Measurements from ENCODE around the gene GSG1L2.

GSG1L2 gene

DNA sequence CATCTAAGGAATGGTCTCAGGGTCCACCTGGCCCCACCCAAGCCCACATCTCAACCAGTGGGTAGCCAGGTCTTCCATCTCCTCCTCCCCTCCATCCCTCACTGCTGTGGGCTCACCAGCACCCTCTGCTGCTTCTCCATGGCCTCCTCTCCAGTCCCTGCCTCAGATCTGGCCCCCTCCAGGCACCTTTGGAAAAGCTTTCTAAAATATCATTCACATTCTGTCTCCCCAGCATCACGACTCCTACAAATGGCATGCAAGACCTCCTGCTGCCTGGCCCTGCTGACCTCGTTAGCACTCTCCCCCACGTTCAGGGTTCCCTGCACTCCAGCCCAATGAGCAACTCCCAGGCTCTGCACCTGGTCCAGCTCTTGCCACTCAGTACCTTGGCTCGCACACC, 17.6 kb upstream of the GSG1L2 start:
- TF ChIP-seq GATA1 (IDR thresholded peaks at IDR 0.05; ENCODE audit: low read depth, low read length) (no peak), POLR2A (IDR thresholded peaks at IDR 0.05; ENCODE audit: low read length) (no peak)

DNA sequence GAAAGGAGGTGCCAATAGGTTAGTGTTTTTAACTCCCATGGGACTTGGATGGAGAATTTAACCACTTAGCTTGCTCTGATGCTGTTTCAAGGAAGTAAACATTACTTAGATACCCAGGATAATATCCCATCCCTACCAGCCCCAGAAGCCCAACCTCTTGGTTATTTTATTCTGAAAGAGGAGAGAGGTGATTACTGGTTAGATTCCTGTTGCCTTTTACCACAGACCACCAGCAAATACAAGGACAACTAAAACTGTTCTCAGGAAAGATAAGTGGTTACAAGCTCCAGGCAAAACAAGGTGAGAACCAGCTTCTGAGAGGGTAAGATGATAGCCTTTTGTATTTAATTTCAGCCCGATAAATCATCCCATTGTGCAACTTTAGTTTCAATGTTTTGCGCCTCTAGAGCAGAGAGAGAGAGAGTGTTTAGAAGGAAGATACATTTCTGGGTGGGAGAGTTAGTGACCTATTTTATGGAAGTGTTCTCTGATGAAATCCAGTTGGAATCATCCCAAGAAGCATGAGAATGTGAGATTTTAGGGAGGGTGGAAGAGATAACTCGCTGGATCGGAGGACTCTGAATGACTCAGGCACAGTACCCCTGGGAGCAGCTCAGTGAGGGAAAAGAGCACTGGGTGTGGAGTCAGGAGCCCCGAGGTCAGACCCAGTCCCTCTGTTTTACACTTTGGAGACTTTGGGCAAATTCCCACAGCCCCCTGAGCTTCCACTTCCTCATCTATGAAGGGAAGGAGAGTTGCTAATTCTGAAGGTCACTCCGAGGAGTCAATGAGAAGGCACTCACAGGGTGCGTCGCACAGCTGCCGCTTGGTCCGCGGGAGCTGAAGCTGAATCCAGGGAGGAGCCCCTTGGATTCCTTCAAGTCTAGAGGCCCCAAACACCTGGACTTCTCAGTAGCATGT, 15.9 kb upstream of the GSG1L2 start:
- no peak for DNase-seq
- TF ChIP-seq GATA1 (IDR thresholded peaks at IDR 0.05; ENCODE audit: low read depth, low read length), result no peak
- no peak for TF ChIP-seq POLR2A (IDR thresholded peaks at IDR 0.05; ENCODE audit: low read length)

More for the DNA sequence above, 17.6 kb upstream of the GSG1L2 start:
- DNase-seq, result no peak

DNA sequence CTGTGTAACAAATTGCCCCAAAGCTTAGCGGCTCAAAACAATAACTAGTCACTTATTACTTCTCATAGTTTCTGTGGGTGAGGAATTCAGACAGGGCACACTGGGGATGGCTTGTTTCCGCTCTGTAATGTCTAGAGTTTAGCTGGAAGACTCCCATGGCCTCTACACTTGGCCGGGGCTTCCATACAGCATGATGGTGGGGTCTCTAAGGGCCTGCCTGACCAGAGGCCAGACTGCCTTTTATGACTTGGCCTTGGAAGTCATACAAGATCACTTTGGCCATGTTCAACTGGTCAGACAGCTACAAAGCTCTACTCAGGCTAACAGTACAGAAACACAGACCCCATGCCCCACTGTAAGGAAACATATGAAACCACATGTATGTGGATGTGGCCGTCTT, 12.0 kb upstream of the GSG1L2 start:
- TF ChIP-seq GATA1 (IDR thresholded peaks at IDR 0.05; ENCODE audit: low read depth, low read length) (no peak), POLR2A (IDR thresholded peaks at IDR 0.05; ENCODE audit: low read length) (no peak)
- no peak for DNase-seq

DNA sequence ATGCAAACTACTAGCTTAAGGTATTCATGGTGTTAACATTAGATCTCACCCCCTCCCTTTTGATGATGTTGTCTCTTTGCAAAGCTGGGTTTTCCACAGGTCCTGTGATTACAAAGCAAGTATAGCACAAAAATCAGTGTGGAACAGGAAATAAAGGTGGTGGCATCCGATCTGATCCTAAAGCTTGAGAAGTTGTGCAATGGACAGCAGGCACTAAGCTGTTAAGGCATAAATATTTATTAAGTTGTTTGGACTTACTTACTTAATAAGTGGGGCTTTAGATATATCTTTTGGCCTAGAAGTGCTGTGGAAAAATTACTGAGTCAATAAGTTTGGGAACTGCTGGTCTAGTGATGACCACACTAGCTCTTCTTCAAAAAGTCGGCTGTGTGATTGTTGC, 8.8 kb upstream of the GSG1L2 start:
- TF ChIP-seq GATA1 (IDR thresholded peaks at IDR 0.05; ENCODE audit: low read depth, low read length) (no peak), POLR2A (IDR thresholded peaks at IDR 0.05; ENCODE audit: low read length) (no peak)
- DNase-seq, result no peak

DNA sequence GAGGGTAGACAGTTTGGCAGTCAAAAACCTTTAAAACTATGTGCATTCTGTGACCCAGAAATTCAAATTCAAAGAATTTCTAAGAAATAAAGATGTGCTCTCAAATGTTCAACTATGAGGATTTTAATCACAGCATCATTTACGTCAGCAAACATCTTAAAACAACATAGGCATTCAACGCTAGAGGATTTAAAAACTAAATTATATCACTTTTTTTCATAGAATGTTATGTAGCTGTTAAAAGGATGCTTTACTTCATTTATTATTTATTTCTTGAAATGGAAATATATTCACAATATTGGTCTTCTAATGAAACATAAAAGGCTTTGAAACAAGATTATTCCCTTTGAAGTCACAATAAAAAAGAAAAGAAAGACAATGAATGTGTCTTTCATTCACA, 7.5 kb upstream of the GSG1L2 start:
- no peak for DNase-seq
- TF ChIP-seq GATA1 (IDR thresholded peaks at IDR 0.05; ENCODE audit: low read depth, low read length), result no peak
- no peak for TF ChIP-seq POLR2A (IDR thresholded peaks at IDR 0.05; ENCODE audit: low read length)

DNA sequence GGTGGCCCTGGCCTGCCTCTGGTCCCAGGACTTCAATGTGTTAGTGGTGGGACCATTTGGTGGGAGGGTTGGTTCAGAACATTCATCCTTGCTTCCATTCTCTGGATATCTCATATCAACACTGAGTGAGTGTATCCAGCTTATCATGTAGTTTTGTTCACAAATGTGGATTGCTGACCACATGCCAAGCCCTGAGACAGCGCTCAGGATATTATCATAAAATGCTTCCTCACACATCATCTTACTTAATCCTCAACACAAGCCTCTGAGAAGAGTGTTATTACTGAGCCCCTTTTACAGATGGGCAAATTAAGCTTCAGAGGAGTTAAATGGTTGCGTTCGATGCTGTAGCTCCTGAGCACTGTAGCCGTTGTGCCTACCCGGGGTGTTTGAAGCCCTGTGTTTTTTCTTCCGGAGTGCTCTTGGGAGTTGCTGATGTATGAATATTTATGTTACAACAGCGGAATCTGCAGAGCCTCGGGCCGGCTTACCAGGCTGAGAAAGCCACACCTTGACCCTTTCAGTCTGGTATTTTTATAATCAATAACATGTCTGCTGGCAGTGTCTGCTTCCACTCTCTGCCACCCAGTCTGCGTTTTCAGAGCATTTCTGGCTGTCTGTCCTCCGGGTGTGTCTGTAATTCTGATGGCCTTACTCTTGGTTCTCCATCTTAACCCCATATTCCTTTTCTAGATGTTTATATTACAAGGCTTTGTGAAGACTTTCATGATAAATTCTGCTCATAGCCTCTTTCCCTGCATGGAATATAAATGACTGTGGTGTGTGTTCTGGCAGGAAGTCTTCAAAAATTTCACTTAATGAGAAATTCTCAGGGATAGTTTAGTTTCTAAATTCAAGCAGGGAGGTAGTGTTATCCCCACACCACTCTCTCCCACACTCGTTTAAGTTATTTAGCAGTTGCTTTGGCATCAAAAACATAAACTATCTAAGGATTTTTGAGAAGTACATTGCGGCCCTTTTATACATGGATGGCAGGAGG, 6.7 kb upstream of the GSG1L2 start:
- no peak for DNase-seq
- TF ChIP-seq GATA1 (IDR thresholded peaks at IDR 0.05; ENCODE audit: low read depth, low read length) (no peak), POLR2A (IDR thresholded peaks at IDR 0.05; ENCODE audit: low read length) (no peak)

DNA sequence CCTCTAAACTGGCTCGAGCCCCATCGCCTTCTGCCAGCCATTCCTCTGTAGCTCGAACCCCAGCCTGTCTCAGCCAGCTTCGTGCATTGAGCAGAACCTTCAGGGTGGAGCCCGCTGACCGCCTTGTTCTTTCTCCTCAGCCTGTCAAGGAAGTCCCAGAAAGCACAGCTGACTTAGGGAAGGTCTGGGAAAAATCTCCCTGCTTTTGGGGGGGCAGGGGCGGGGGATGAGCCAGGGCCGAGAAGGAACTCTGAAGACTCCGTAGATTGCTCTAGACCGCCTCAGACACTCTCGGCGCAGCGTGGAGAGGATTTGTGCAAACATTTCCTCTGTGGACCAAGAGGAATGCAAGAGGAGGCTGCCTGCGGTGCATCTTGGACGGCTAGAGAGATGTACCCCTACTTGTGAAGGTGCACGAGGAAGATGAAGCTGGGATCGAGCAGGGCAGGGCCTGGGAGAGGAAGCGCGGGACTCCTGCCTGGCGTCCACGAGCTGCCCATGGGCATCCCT, 3.8 kb upstream of the GSG1L2 start, which contains the start of gene GLP2R:
Gene GLP2R (plus strand): TSS at position 284 of the 510 bp plus-strand sequence. CDS start 140 bp downstream, at position 424.
- DNase-seq, result no peak
- no peak for TF ChIP-seq POLR2A (IDR thresholded peaks at IDR 0.05; ENCODE audit: low read length)
- TF ChIP-seq GATA1 (IDR thresholded peaks at IDR 0.05; ENCODE audit: low read depth, low read length), result no peak

DNA sequence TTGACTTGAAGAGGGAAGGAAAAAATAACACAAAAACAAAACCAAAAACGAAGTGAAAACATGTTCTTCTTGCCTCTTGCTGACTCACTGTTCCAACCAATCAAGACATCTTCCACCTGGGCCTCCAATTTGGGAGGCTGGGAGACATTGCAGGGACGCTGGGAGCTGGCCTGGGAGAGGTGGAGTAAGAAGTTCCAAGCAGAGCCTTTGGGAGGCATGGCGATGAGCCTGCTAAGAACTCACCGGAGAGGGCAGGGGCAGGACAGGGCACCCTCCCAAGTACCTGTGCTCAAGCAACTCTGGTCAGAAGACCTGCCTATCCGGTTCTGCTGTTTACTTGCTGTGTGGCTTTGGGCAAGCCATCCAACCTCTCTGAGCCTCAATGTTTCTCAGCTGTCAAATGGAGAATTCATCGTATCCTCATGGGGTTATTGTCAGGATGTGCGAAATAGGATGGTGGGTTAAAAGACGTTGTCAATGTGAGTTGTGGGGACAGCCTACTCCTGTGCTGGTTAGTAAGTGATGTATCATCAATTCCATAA, 3.0 kb upstream of the GSG1L2 start:
- no peak for DNase-seq
- no peak for TF ChIP-seq GATA1 (IDR thresholded peaks at IDR 0.05; ENCODE audit: low read depth, low read length)
- no peak for TF ChIP-seq POLR2A (IDR thresholded peaks at IDR 0.05; ENCODE audit: low read length)

DNA sequence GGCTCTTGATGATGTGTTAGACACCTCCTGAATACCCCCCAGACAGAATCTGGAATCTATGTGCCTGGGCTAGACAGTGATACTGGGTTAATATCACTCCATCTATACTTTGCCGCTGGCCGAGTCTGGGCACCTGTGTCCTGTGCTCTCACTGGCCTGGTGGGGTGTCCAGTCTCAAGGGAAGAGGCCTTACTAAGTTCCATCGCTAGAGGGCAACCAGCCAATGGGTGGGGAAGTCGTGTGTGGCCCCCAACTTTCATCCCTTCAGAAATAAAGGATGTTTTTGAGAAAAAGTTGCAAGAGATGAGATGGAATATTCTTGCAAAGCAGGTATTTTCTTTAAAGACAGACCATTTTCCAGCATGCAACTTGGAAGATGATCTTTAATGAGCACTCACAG, 2.2 kb upstream of the GSG1L2 start:
- TF ChIP-seq POLR2A (IDR thresholded peaks at IDR 0.05; ENCODE audit: low read length) (no peak), GATA1 (IDR thresholded peaks at IDR 0.05; ENCODE audit: low read depth, low read length) (no peak)
- DNase-seq, result no peak

DNA sequence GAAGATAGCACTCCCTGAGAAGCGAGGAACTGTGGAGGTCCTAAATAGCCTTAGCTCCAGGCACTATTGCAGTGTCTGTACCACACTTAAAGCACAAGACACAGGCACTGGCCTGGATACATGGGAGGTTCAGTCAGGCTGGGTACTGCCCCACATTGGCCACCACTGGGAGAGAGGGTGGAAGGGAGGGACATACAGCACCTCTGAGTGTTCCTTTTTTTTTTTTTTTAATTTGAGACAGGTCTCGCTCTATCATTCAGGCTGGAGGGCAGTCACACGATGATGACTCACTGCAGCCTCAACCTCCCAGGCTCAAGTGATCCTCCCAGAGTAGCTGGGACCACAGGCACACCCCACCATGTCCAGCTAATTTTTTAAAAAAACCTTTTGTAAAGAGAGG, 1.4 kb downstream of the GSG1L2 start:
- TF ChIP-seq POLR2A (IDR thresholded peaks at IDR 0.05; ENCODE audit: low read length) (no peak), GATA1 (IDR thresholded peaks at IDR 0.05; ENCODE audit: low read depth, low read length) (no peak)
- DNase-seq, result no peak

DNA sequence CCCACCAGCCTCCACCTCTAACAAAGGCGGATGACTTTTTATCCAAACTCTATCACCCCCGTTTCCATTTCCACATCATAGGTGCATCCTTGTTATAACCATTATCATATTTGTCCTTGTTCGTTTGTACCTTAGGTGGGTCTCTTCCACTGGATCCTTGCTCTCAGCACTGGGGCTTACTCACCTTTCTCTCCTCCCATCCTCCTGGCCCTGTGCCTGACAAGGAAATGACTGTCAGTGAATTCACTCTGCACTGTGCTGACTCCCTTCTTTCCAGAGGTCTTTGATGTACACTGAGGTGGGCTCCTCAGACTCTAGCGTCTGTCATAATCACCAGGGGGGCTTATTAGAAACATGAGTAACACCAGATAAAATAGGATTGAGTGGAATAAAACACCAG, 3.1 kb downstream of the GSG1L2 start:
- TF ChIP-seq GATA1 (IDR thresholded peaks at IDR 0.05; ENCODE audit: low read depth, low read length), result no peak
- TF ChIP-seq POLR2A (IDR thresholded peaks at IDR 0.05; ENCODE audit: low read length), result no peak
- DNase-seq, result no peak

DNA sequence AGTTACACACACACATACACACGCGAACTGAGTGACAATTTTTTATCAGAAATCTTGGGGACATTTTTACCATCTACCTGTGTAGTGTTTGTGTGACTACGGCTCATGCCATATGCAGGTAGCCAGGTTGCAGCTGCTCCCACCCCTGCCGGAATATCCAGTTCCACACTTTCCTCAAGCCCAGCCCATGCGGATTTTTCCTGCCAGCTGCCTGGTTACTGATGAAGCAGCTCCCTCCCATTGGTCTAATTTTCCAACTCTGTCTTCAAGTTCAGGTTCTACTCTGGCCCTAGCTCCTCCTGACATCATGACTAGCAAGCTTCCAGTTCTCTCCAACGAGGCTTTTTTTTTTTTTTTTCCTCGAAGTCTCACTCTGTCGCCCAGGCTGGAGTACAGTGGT, 4.8 kb downstream of the GSG1L2 start:
- TF ChIP-seq GATA1 (IDR thresholded peaks at IDR 0.05; ENCODE audit: low read depth, low read length) (no peak), POLR2A (IDR thresholded peaks at IDR 0.05; ENCODE audit: low read length) (no peak)
- no peak for DNase-seq

DNA sequence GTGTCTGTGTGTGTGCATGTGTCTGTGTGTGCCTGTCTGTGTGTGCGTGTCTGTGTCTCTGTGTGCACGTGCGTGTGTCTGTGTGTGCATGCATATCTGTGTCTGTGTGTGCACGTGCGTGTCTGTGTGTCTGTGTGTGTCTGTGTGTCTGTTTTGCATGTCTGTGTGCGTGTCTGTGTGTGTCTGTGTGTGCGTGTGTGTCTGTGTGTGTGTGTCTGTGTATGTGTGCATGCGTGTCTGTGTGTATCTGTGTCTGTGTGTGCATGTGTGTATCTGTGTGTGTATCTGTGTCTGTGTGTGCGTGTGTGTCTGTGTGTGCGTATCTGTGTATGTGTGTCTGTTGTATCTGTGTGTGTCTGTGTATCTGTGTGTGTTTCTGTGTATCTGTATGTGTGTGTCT, 5.4 kb downstream of the GSG1L2 start:
- no peak for DNase-seq
- TF ChIP-seq POLR2A (IDR thresholded peaks at IDR 0.05; ENCODE audit: low read length), result no peak
- no peak for TF ChIP-seq GATA1 (IDR thresholded peaks at IDR 0.05; ENCODE audit: low read depth, low read length)

Measured in erythroblast (primary cell).